GM12878 (cell line): ENCODE results near the gene AZGP1. TPM values are rescaled to one million over a fixed set of nuclear protein-coding genes. Genes with fewer than 3 reads are reported as not detected.

ENCODE experiments used
- ATAC-seq: fragments of 200-7000 bp; cut with Tn5 transposase; 3 replicates; pipeline ENCODE4 v1.9.1; 2020; ENCODE audit warnings: mild to moderate bottlenecking, moderate library complexity
- BruUV-seq: library from RNA; stranded (reverse); fragments of 400-500 nt; replicated peaks from 2 replicates; lab custom pipeline; 2021; lab: Mats Ljungman, UMichigan
- CTCF ChIA-PET: fragments of 300-600 bp; sonication (Branson Sonifier 250); formaldehyde crosslinking; extraction: SDS; loops from one replicate; lab custom pipeline; 2021; ENCODE audit warnings: inconsistent platforms; lab: Yijun Ruan, JAX
- POLR2A ChIA-PET: fragments of 350-600 bp; formaldehyde crosslinking; extraction: SDS; loops from one replicate; lab custom pipeline; 2021; ENCODE audit warnings: inconsistent platforms; lab: Charles Lee
- RAD21 ChIA-PET: fragments of 300-600 bp; sonication (Branson Sonifier 250); formaldehyde crosslinking; loops from one replicate; lab custom pipeline; 2023; ENCODE audit warnings: antibody characterized with exemption; ENCODE audit not compliant: unreplicated experiment; lab: Charles Lee
- SMC1A ChIA-PET: fragments of 300-600 bp; sonication (Branson Sonifier 250); formaldehyde crosslinking; loops from one replicate; lab custom pipeline; 2023; ENCODE audit not compliant: unreplicated experiment, uncharacterized antibody; lab: Charles Lee
- DNase-seq: peaks from one replicate; pipeline ENCODE4 v3.0.0-alpha.2; 2011; ENCODE audit warnings: low read depth, low spot score
- FAIRE-seq: peaks from 3 replicates; lab custom pipeline; 2011; peaks lifted over from hg19 to GRCh38; lab: Jason Lieb, UNC
- H2AFZ ChIP-seq: 2 replicates; pipeline ENCODE4 v1.6.0; 2011; ENCODE audit warnings: low read depth, low read length, control low read depth; ENCODE audit not compliant: control insufficient read depth
- H3K27ac ChIP-seq: 2 replicates; pipeline ENCODE4 v1.5.1; 2011; ENCODE audit warnings: control low read depth; ENCODE audit not compliant: control insufficient read depth, insufficient read depth
- H3K27me3 ChIP-seq, 2 experiments: replicated peaks in 1 of 2; 2 replicates each; pipeline versions ENCODE4 v1.6.0 to v1.6.1; 2011; ENCODE audit warnings: low read length in 1 of 2; ENCODE audit not compliant: control insufficient read depth in 2 of 2, insufficient read depth in 2 of 2
- H3K36me3 ChIP-seq, 2 experiments: 2 replicates each; pipeline ENCODE4 v1.5.1; 2011; ENCODE audit warnings: low read length in 1 of 2; ENCODE audit not compliant: control insufficient read depth in 2 of 2, insufficient read depth in 2 of 2
- H3K4me1 ChIP-seq: 2 replicates; pipeline ENCODE4 v1.6.1; 2011; ENCODE audit warnings: mild to moderate bottlenecking, low read length, moderate library complexity, mixed read lengths; ENCODE audit not compliant: control insufficient read depth, insufficient read depth
- H3K4me2 ChIP-seq: 2 replicates; pipeline ENCODE4 v1.6.0; 2011; ENCODE audit warnings: control low read depth; ENCODE audit not compliant: control insufficient read depth, insufficient read depth
- H3K4me3 ChIP-seq: fragments of 200-600 bp; sonication (generic); 2 replicates; pipeline ENCODE4 v1.5.1; 2016
- H3K79me2 ChIP-seq: 2 replicates; pipeline ENCODE4 v1.6.0; 2011; ENCODE audit warnings: low read length; ENCODE audit not compliant: control insufficient read depth, insufficient read depth
- H3K9ac ChIP-seq: 2 replicates; pipeline ENCODE4 v1.8.0; 2011; ENCODE audit warnings: low read length, control low read depth, mixed read lengths; ENCODE audit not compliant: control insufficient read depth, insufficient read depth
- H3K9me3 ChIP-seq: replicated peaks from 3 replicates; pipeline ENCODE4 v1.5.1; 2011; ENCODE audit warnings: mild to moderate bottlenecking, low read length; ENCODE audit not compliant: control insufficient read depth, insufficient read depth
- H4K20me1 ChIP-seq: 2 replicates; pipeline ENCODE4 v1.6.0; 2011; ENCODE audit not compliant: control insufficient read depth, insufficient read depth
- BHLHE40 ChIP-seq, 2 experiments: fragments of 450-650 bp in 1 of 2; IDR thresholded peaks; 2 replicates each; pipeline ENCODE4 v1.6.1; 2011 to 2017; ENCODE audit warnings: low read depth in 2 of 2, borderline replicate concordance in 1 of 2, improper control_type of control experiment in 1 of 2, low read length in 1 of 2, mild to moderate bottlenecking in 1 of 2
- CHD2 ChIP-seq: IDR thresholded peaks from 2 replicates; pipeline ENCODE4 v1.6.1; 2011; ENCODE audit warnings: low read depth, low read length, improper control_type of control experiment, borderline replicate concordance
- CHD4 ChIP-seq: fragments of 200-600 bp; sonication (generic); IDR thresholded peaks from 2 replicates; pipeline ENCODE4 v1.6.1; 2016; ENCODE audit warnings: mild to moderate bottlenecking
- EP300 ChIP-seq, 2 experiments: fragments of 150-350 bp in 1 of 2; IDR thresholded peaks; 2 replicates each; pipeline ENCODE4 v1.6.1; 2011 to 2012; ENCODE audit warnings: low read depth in 2 of 2, low read length in 2 of 2, borderline replicate concordance in 1 of 2, improper control_type of control experiment in 1 of 2, inconsistent platforms in 1 of 2; ENCODE audit not compliant: control insufficient read depth in 1 of 2
- JUND ChIP-seq: IDR thresholded peaks from 2 replicates; pipeline ENCODE4 v1.6.1; 2012; ENCODE audit warnings: low read depth, mild to moderate bottlenecking, low read length, improper control_type of control experiment, moderate library complexity
- MTA3 ChIP-seq: IDR thresholded peaks from 2 replicates; pipeline ENCODE4 v1.6.1; 2012; ENCODE audit warnings: low read length, inconsistent platforms, borderline replicate concordance
- PAX5 ChIP-seq: IDR thresholded peaks from 2 replicates; pipeline ENCODE4 v1.6.1; 2011; ENCODE audit warnings: low read depth, low read length, borderline replicate concordance
- PML ChIP-seq: IDR thresholded peaks from 2 replicates; pipeline ENCODE4 v1.6.1; 2012; ENCODE audit warnings: low read length, inconsistent platforms
- RAD21 ChIP-seq: IDR thresholded peaks from 2 replicates; pipeline ENCODE4 v1.6.1; 2011; ENCODE audit warnings: mild to moderate bottlenecking, low read depth, low read length, moderate library complexity; ENCODE audit not compliant: insufficient read depth
- RCOR1 ChIP-seq: conservative IDR thresholded peaks from 2 replicates; pipeline ENCODE4 v1.6.1; 2012; ENCODE audit warnings: low read depth, low read length, improper control_type of control experiment
- RELA ChIP-seq: fragments of 450-650 bp; IDR thresholded peaks from 2 replicates; pipeline ENCODE4 v1.8.0; 2014; ENCODE audit warnings: borderline replicate concordance; ENCODE audit not compliant: partially characterized antibody
- SIX5 ChIP-seq: IDR thresholded peaks from 2 replicates; pipeline ENCODE4 v1.6.1; 2011; ENCODE audit warnings: mild to moderate bottlenecking, low read depth, low read length, moderate library complexity; ENCODE audit not compliant: severe bottlenecking
- SPI1 ChIP-seq: IDR thresholded peaks from 2 replicates; pipeline ENCODE4 v1.6.1; 2011; ENCODE audit warnings: low read depth, mild to moderate bottlenecking, low read length, moderate library complexity, borderline replicate concordance; ENCODE audit not compliant: insufficient read depth
- WRNIP1 ChIP-seq: IDR thresholded peaks from 2 replicates; pipeline ENCODE4 v1.6.1; 2011; ENCODE audit warnings: low read depth, low read length, improper control_type of control experiment, borderline replicate concordance
- ZNF24 ChIP-seq: fragments of 450-650 bp; IDR thresholded peaks from 2 replicates; pipeline ENCODE4 v1.6.1; 2017; ENCODE audit warnings: antibody characterized with exemption, mild to moderate bottlenecking
- WGBS: methylation state at CpG from one replicate; pipeline ENCODE4 v1.1.6; 2016; ENCODE audit warnings: low lambda C conversion rate; ENCODE audit not compliant: insufficient replicate concordance, insufficient coverage; ENCODE audit errors: missing lambda C conversion rate; 5-methylcytosine and 5-hydroxymethylcytosine counted together
- in situ Hi-C: fragments of 300-500 bp; cut with MboI; formaldehyde crosslinking; loops from 9 replicates; pipeline ENCODE4 v1.14.3; 2018; ENCODE audit warnings: mixed read lengths
- intact Hi-C: fragments of 100-400 bp; cut with micrococcal nuclease; formaldehyde crosslinking; loops from one replicate; pipeline ENCODE4 v1.14.2; 2022; ENCODE audit not compliant: unreplicated experiment
- polyA plus RNA-seq, 11 experiments: library from polyadenylated mRNA; depleted of rRNA in 4 of 11; unstranded in 6 of 11; stranded (reverse) in 5 of 11; fragments of >200 nt; fragmentation: Nextera tagmentation in 4 of 11; fragmentation: Illumina TruSeq in 1 of 11; extraction: Ambion mirVana in 4 of 11; extraction: Trizol in 1 of 11; gene quantifications; 1 replicate in 1 of 11; 2 replicates in 10 of 11; pipeline versions ENCODE4 v1.2.1 to v1.2.3, GENCODE V29; 2011 to 2016; ENCODE audit warnings: inconsistent platforms in 2 of 11, missing spikeins in 2 of 11, low read depth in 1 of 11
- total RNA-seq, 4 experiments: library from RNA; depleted of rRNA in 3 of 4; stranded (reverse); fragments of >200 nt in 3 of 4; fragmentation: Illumina TruSeq in 1 of 4; extraction: Trizol in 1 of 4; gene quantifications; 2 replicates each; pipeline versions ENCODE4 v1.2.1 to v1.2.3, GENCODE V29; 2013 to 2021
- TF ChIP-seq, protein P1 (sequence below): IDR thresholded peaks from 2 replicates; pipeline ENCODE4 v1.6.1; 2012; ENCODE audit warnings: low read length, inconsistent platforms
- TF ChIP-seq, protein P2 (sequence below): fragments of 450-650 bp; IDR thresholded peaks from 2 replicates; pipeline ENCODE4 v1.6.1; 2017; ENCODE audit warnings: mild to moderate bottlenecking, moderate library complexity

AZGP1 gene
- total and polyA plus RNA-seq, 10 of the 15 experiments (the other 5 are each of a cell fraction or from before 2014, with no cell fraction given), result 0.18 to 0.64 (median 0.29) TPM; not detected in 5

DNA sequence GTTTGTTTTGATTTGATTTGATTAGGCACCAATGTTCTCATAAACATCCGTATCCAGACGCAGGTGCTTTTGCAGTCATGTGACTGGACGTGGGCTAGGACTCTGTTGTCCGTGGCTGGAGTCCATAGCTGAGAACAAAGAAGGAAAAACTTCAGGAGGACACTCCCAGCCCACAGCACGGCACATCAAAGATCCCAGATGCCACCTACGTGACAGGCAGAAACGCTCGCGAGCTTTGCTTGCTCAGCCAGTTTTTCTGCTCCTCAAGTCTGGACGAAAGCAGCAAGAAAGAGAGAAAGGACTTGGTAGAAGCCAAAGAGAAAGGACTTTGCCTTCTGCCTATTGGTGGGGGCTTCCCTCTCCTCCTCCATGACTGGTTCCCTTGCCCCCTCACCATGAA is 32.7 kb upstream of the AZGP1 start:
- ChIA-PET CTCF (interaction anchor here (1.2 to 1.5 kb wide), 2 partner anchors 15 to 18 kb away, joined by 3 to 4 read pairs; no protein-coding TSS in a partner anchor), POLR2A (interaction anchor here (1.2 kb wide), 1 partner anchor 41 kb away, joined by 3 read pairs; the partner anchor contains the start of gene ZSCAN21), RAD21 (interaction anchor here (1.1 kb wide), 1 partner anchor 8 kb away, joined by 3 read pairs; no protein-coding TSS in a partner anchor), SMC1A (no interaction called here)
- intact Hi-C loops, result no loop called here
- H3K27ac ChIP-seq, result no peak overlapping the region
- H3K4me1 ChIP-seq, result no peaks in the 10 kb centered on the region
- no peak for FAIRE-seq
- no peak overlapping the region for H3K4me3 ChIP-seq
- H2AFZ ChIP-seq, result no peak overlapping the region
- no peak for ATAC-seq
- H3K27me3 ChIP-seq, result peaks cover 0 to 1% of the 10 kb centered on the region in 2 experiments; a peak in 2 of 4 replicates
- no peaks in the 10 kb centered on the region for H3K36me3 ChIP-seq
- H3K79me2 ChIP-seq, result no peaks in the 10 kb centered on the region
- WGBS, result 59% methylated on average over 10 of the region's 10 CpGs
- H3K9me3 ChIP-seq, result no peaks in the 10 kb centered on the region
- no peak overlapping the region for H3K4me2 ChIP-seq
- BruUV-seq, result no TSS peak
- no peaks in the 10 kb centered on the region for H4K20me1 ChIP-seq
- no peak for DNase-seq
- TF ChIP-seq CHD4, result no peak
- no peak for TF ChIP-seq ZNF24
- TF ChIP-seq PML, result no peak
- TF ChIP-seq WRNIP1, result no peak
- TF ChIP-seq BHLHE40 (IDR thresholded peaks at IDR 0.05; ENCODE audit: borderline replicate concordance in 1 of 2, low read depth in 2 of 2, low read length in 1 of 2), result no peak
- TF ChIP-seq SPI1, result no peak
- TF ChIP-seq, protein P1, sequence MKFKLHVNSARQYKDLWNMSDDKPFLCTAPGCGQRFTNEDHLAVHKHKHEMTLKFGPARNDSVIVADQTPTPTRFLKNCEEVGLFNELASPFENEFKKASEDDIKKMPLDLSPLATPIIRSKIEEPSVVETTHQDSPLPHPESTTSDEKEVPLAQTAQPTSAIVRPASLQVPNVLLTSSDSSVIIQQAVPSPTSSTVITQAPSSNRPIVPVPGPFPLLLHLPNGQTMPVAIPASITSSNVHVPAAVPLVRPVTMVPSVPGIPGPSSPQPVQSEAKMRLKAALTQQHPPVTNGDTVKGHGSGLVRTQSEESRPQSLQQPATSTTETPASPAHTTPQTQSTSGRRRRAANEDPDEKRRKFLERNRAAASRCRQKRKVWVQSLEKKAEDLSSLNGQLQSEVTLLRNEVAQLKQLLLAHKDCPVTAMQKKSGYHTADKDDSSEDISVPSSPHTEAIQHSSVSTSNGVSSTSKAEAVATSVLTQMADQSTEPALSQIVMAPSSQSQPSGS, result no peak
- TF ChIP-seq CHD2, result no peak
- no peak for TF ChIP-seq RELA
- no peak for TF ChIP-seq RAD21
- TF ChIP-seq MTA3, result no peak
- TF ChIP-seq JUND, result no peak
- TF ChIP-seq, protein P2, sequence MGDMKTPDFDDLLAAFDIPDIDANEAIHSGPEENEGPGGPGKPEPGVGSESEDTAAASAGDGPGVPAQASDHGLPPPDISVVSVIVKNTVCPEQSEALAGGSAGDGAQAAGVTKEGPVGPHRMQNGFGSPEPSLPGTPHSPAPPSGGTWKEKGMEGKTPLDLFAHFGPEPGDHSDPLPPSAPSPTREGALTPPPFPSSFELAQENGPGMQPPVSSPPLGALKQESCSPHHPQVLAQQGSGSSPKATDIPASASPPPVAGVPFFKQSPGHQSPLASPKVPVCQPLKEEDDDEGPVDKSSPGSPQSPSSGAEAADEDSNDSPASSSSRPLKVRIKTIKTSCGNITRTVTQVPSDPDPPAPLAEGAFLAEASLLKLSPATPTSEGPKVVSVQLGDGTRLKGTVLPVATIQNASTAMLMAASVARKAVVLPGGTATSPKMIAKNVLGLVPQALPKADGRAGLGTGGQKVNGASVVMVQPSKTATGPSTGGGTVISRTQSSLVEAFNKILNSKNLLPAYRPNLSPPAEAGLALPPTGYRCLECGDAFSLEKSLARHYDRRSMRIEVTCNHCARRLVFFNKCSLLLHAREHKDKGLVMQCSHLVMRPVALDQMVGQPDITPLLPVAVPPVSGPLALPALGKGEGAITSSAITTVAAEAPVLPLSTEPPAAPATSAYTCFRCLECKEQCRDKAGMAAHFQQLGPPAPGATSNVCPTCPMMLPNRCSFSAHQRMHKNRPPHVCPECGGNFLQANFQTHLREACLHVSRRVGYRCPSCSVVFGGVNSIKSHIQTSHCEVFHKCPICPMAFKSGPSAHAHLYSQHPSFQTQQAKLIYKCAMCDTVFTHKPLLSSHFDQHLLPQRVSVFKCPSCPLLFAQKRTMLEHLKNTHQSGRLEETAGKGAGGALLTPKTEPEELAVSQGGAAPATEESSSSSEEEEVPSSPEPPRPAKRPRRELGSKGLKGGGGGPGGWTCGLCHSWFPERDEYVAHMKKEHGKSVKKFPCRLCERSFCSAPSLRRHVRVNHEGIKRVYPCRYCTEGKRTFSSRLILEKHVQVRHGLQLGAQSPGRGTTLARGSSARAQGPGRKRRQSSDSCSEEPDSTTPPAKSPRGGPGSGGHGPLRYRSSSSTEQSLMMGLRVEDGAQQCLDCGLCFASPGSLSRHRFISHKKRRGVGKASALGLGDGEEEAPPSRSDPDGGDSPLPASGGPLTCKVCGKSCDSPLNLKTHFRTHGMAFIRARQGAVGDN, result no peak
- TF ChIP-seq RCOR1, result no peak
- no peak for TF ChIP-seq PAX5
- TF ChIP-seq SIX5, result no peak
- TF ChIP-seq EP300 (IDR thresholded peaks at IDR 0.05; ENCODE audit: borderline replicate concordance in 1 of 2, control insufficient read depth in 1 of 2, low read depth in 2 of 2, low read length in 2 of 2), result no peak
- in situ Hi-C loops, result no loop called here
- H3K9ac ChIP-seq, result no peak overlapping the region
